Suppressor macrophage treated with lipopolysaccharide for 4 hours (primary cell): Measurements from ENCODE around the gene TBC1D5.

Source experiments
- DNase-seq: peaks from one replicate; pipeline ENCODE4 v3.0.0-alpha.2; 2020

Gene TBC1D5

DNA sequence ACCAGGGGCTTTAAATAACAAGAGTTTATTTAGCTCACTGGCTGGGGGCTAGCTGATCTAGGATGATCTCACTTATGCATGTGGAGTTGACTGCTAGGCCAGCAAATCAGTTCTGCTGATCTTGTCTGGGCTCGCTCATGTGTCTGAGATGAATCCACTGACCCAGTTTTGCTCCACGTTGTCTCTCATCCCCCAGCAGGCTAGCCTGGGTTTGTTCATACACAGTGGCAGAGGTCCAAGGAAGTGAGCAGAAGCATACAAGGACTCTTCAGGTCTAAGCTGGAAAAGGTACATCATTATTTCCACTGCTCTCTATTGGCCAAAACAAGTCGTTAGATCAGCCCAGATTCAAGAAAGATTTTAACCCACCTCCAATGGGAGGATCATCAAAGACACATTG, 619.7 kb downstream of the TBC1D5 start:
- DNase-seq, result no peak

DNA sequence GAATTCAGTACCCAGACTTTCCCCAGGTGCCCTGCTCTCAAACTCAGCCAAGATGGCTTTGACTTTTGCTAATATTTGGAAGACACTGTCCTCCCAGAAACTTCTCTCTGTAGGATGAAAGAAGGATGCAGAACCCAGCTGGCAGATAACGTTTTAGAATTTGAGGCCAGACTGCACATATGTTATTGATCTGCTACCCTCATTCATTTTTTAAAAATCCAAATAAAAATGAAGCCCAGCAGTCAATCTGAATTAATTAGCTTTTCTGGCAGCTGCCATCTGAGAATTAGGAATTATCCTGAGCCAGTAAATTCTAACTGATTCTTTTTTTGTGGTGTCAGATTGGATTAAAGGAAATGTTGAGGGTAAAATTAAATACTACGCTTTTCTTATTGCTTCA, 621.1 kb downstream of the TBC1D5 start:
- no peak for DNase-seq

DNA sequence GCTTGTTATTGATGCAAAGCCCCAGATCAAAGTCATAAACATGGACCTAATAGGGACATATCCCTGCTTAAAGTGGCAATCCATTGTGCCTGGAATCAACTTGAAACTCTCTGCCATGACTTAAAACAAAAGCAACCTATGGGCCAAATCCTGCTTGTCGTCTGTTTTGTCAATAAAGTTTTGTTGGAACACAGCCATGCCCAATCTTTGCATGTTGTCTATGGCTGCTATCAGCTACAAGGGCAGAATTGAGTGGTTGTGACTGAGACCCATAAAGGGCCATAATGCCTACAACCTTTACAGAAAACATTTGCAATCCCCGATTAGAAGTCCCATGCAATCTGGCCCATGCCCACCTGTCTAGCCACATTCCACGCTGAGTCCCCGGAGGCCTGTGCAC, 622.3 kb downstream of the TBC1D5 start:
- DNase-seq, result no peak

DNA sequence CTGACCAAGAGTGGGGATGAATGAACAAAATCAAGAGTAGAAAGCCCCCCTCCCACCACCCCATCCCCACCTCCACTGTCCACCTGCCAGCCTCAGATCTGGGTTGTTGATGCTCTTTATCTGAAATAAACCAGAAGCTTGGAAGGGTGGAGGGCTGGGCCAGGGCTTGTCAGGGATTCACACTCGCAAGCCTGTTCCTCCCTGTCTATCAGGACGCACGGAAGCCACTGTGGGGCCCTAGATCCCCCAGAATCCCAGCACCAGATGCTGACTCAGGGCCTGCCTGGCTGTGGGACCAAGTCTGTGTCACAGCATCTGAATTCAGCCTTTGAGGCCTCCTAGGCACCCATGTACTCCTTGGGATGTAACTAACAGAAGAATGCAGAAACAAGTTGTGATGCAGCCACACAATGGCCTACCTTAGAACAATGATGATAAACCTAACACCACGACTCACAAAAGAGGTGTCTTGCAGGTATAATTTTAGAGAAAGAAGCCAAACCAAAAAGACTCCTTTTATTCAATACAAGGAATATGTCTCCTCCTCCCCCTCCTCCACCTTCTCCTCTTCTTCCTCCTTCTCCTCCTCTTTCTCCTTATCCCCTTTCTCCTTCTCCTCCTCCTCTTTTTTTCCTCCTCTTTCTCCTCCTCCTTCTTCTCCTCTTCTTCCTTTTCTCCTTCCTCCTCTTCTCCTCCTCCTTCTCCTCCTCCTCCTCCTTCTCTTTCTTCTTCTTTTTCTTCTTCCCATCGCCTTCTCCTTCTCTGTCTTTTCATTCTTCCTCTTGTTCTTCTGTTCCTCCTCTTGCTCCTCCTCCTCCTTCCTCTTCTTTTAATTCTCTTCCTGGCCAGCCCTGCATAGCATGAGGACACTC, 623.0 kb downstream of the TBC1D5 start:
- DNase-seq, result no peak

DNA sequence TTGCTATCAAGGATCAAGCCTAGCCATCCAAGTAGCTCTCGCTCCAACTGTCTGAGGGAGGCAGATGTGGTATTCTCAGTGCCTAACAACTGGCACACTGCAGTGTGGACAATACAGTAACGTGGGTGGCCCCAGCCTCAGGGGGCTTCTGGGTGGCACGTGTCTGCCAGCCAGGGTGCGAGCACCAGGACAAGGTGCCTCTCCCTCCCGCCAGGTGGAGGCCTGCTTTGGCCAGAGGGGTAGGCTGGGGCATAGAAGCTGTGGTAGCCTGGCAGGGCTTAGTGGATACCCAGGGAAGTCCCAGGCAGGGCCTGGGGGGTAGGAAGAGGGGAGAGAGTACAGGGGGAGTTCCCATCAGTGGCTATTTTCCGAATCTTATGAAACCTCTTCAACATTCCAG, 623.7 kb downstream of the TBC1D5 start:
- no peak for DNase-seq

DNA sequence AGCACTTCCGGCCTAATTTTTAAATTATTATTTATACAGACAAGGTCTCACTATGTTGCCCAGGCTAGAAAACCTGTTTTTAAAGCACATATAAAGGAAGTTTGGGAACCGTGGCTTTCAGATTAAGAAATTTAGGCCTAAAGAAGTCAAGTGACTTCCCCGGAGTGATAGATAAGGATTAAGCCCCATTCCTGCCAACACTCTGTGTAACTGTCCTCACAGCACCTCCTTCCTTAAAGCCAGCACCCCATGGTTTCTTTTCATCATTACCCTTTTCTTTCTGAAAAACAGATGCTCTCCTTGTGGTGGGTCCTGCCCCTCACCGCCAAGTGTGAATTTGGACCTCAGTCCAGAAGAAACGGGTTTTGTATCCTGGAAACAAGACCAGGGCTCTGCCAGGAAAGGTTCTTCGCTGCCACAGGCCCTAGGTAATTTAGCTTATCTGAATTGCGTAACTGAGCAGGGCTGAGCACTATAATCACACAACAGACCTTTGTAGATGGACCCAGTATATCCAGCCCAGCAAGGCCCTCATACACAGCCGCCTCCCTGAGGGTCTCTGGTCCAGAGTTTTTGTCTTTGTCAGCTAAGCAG, 626.3 kb downstream of the TBC1D5 start:
- no peak for DNase-seq

DNA sequence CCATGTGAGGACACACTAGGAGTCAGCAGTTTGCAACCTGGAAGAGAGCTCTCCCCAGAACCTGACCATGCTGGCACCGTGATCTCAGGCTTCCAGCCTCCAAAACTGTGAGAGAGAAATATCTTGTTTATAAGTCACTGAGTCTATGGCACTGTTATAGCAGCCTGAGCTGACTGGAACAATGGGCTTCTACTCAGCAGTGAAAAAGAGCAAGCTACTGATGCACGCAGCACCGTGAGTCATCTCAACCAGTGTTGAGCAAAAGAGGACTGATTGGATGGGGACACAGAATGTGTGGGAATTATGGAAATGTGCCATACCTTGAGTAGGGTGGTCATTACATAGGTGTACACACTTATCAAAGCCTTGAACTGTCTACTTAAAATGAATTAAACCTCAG, 627.2 kb downstream of the TBC1D5 start:
- no peak for DNase-seq

DNA sequence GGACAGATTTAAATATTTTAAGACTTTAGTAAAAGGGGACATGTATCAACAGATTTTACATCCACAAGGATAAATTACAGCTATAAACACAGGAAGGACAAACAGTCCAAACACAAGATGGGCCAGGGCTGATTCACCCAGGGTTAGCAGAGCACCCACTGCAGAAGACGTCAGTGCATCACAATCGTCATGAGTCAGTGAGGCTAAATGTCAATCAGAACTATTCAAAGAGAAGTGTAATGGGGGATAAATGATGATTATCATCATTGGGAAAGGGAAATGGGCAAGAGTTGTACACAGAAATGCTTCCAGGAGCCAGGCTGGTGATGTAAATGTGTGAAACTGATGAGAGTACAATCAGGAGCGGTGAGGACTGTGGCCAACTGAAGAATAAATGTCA, 630.8 kb downstream of the TBC1D5 start:
- no peak for DNase-seq

DNA sequence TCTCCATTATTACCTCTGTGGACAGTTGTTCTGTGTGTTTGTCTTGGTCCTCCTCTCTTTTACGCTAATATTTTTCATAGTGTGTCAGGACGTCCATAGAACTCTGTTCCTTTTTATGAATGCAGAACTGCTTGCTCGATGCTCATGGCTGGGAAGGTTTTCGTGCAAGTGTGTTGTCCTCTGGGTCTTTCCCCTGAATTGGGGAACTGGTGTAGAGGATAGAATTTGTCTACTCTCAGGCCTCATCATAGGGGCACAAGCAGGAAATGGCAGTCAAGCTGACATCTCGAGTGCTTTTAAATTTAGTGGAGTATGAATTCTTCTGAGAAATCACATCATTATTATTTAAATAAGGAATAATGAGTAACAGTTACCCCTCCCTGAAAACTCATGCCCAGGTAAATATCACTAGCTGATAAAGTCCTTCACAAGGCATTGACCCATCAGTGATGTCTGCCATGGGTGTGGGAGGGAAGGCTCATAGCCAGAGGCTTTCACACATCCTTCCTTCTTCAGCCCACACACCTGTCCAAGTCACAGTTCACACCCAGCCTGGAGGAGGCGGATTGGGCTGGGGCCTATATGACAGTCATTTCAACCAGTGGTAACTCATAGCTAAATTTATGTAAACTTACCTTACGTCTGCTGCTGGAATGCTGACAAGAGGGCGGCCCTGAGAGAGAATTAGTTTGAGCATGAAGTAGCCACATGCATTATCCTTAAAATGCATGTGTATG, 631.6 kb downstream of the TBC1D5 start:
- DNase-seq, result peak; percentile 46
